Nephron (organoid): Measurements from ENCODE around the gene PSPN.

Source experiments
- H3K27ac Mint-ChIP-seq, 3 experiments: 2 replicates each; pipeline ENCODE4 v1.8.0; 2020; ENCODE audit warnings: mixed read lengths in 3 of 3, mild to moderate bottlenecking in 2 of 3, moderate library complexity in 1 of 3
- H3K27me3 Mint-ChIP-seq: 2 replicates; pipeline ENCODE4 v1.8.0; 2021; ENCODE audit warnings: low read depth, mild to moderate bottlenecking, moderate library complexity, mixed read lengths
- H3K36me3 Mint-ChIP-seq: 2 replicates; pipeline ENCODE4 v1.8.0; 2020; ENCODE audit warnings: low read depth, mixed read lengths
- H3K4me1 Mint-ChIP-seq: 2 replicates; pipeline ENCODE4 v1.8.0; 2020; ENCODE audit warnings: mixed read lengths
- H3K4me3 Mint-ChIP-seq, 3 experiments: 2 replicates each; pipeline ENCODE4 v1.8.0; 2020; ENCODE audit warnings: mild to moderate bottlenecking in 3 of 3, mixed read lengths in 3 of 3, moderate library complexity in 2 of 3
- H3K9me3 Mint-ChIP-seq: 2 replicates; pipeline ENCODE4 v1.8.0; 2020; ENCODE audit warnings: mixed read lengths
- TF ChIP-seq, protein P1 (sequence below), 3 experiments: fragments of 200-600 bp; sonication (generic); IDR thresholded peaks; one replicate each; pipeline ENCODE4 v1.5.0; 2021; ENCODE audit warnings: antibody characterized with exemption in 3 of 3; ENCODE audit not compliant: unreplicated experiment in 3 of 3

Gene PSPN

DNA sequence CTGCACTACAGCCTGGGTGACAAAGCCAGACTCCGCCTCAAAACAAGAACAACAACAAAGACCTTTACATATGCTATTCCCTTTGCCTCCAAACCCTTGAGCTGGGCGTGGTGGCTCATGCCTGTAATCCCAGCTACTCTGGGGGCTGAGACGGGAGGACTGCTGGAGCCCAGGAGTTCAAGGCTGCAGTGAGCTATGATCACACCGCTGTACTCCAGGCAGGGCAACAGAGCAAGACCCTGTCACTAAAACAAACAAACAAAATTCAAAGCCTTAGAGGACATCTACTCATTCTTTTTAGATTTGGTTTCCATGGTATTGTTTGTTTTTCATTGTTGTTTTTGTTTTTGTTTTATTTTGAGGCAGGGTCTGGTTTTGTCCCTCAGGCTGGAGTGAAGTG, 50.1 kb downstream of the PSPN start:
- TF ChIP-seq, protein P1, sequence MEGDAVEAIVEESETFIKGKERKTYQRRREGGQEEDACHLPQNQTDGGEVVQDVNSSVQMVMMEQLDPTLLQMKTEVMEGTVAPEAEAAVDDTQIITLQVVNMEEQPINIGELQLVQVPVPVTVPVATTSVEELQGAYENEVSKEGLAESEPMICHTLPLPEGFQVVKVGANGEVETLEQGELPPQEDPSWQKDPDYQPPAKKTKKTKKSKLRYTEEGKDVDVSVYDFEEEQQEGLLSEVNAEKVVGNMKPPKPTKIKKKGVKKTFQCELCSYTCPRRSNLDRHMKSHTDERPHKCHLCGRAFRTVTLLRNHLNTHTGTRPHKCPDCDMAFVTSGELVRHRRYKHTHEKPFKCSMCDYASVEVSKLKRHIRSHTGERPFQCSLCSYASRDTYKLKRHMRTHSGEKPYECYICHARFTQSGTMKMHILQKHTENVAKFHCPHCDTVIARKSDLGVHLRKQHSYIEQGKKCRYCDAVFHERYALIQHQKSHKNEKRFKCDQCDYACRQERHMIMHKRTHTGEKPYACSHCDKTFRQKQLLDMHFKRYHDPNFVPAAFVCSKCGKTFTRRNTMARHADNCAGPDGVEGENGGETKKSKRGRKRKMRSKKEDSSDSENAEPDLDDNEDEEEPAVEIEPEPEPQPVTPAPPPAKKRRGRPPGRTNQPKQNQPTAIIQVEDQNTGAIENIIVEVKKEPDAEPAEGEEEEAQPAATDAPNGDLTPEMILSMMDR (IDR thresholded peaks at IDR 0.05; ENCODE audit: unreplicated experiment in 3 of 3), result no peak
- Mint-ChIP-seq H3K4me3 (no peak overlapping the region), H3K4me1 (no peaks in the 10 kb centered on the region), H3K27me3 (peaks cover 9% of the 10 kb centered on the region), H3K27ac (no peak overlapping the region), H3K36me3 (no peaks in the 10 kb centered on the region), H3K9me3 (peaks cover 3% of the 10 kb centered on the region)
